ENCODE results near the gene BACE2. TPM values are rescaled to one million over a fixed set of nuclear protein-coding genes. Genes with fewer than 3 reads are reported as not detected.

The BACE2 gene
- polyA plus RNA-seq, 1 donor (not counting 4 experiments of a cell fraction or from before 2014, with no cell fraction given) = 130 TPM

DNA sequence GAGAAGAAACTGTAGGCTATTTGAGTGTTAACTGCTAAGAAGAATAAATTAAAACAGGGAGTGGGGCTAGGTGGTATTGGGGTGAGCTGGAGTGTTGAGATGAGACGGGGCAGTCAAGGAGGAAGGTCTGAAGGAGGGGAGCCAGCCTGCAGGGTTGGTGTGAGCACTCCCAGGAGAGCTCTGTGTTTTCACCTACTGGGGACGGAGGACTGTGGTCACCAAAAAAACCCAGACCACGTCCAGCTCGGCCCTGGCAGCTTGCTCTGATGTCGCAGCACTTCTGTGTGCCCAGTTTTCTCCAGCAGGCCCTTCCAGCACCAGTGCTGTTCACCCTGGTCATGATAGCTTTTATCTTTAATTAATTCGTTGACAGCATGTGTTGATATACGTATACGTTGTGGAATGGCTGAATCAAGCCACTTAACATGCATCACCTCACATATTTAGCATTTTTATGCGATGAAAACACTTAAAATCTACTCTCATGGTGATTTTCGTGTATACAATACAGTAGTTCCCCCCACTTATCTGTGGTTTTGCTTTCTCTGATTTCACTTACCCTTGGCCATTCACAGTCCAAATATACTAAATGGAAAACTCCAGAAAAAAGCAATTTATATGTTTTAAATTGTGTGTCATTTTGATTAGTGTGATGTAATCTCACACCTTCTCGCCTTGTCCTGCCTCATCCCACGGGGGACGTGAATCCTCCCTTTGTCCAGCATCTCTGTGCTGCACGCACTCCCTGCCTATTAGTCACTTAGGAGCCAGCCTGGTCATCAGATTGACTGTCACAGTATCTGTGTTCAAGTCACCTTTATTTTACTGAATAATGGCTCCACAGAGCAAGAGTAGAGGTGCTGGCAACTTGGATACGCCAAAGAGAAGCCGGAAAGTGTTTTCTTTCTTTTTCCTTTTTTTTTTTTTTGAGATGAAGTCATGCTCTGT is 161.0 kb downstream of the BACE2 start:
- DNase-seq (ENCODE audit: low read depth, low spot score) = no peak
- FAIRE-seq = no peak
- no peaks in the 10 kb centered on the region for H3K9me3 ChIP-seq (ENCODE audit: control insufficient read depth, low read depth, low read length)

More for the DNA sequence above, 161.0 kb downstream of the BACE2 start:
- no peaks in the 10 kb centered on the region for H3K36me3 ChIP-seq (ENCODE audit: control insufficient read depth in 2 of 2, extremely low read depth in 1 of 2, insufficient read depth in 2 of 2, low read length in 2 of 2)
- no peaks in the 10 kb centered on the region for H3K4me1 ChIP-seq (ENCODE audit: control insufficient read depth, extremely low read depth, insufficient read depth, low read length)
- dilution Hi-C loops (cut with MboI; ENCODE audit: extremely low pct_ligation_motif_present, low sequenced_read_pairs) = no loop called here
- no peak overlapping the region for H3K27ac ChIP-seq (ENCODE audit: control insufficient read depth, insufficient read depth, low read length)
- no peaks in the 10 kb centered on the region for H3K9me1 ChIP-seq (ENCODE audit: control insufficient read depth, extremely low read depth, insufficient read depth, low read length)
- no peaks in the 10 kb centered on the region for H3K79me2 ChIP-seq (ENCODE audit: control insufficient read depth, insufficient read depth, low read length)
- no peaks in the 10 kb centered on the region for H4K20me1 ChIP-seq (ENCODE audit: control insufficient read depth, extremely low read depth, insufficient read depth, low read length)
- H3K9ac ChIP-seq (ENCODE audit: control insufficient read depth, extremely low read depth, insufficient read depth, low read length) = no peak overlapping the region
- no peak overlapping the region for H3K4me2 ChIP-seq (ENCODE audit: control insufficient read depth, extremely low read depth, insufficient read depth, low read depth, low read length)
- H2AFZ ChIP-seq (ENCODE audit: control insufficient read depth, low read length) = no peak overlapping the region
- H3K4me3 ChIP-seq (ENCODE audit: control insufficient read depth in 2 of 3, extremely low read depth in 1 of 3, insufficient read depth in 2 of 3, low read depth in 1 of 3, low read length in 3 of 3) = no peak overlapping the region
- H3K27me3 ChIP-seq (ENCODE audit: control insufficient read depth, extremely low read depth, insufficient read depth, low read length) = no peaks in the 10 kb centered on the region
- no peak for TF ChIP-seq EZH2 (IDR thresholded peaks at IDR 0.05; ENCODE audit: low read length)
- TF ChIP-seq, protein P1, sequence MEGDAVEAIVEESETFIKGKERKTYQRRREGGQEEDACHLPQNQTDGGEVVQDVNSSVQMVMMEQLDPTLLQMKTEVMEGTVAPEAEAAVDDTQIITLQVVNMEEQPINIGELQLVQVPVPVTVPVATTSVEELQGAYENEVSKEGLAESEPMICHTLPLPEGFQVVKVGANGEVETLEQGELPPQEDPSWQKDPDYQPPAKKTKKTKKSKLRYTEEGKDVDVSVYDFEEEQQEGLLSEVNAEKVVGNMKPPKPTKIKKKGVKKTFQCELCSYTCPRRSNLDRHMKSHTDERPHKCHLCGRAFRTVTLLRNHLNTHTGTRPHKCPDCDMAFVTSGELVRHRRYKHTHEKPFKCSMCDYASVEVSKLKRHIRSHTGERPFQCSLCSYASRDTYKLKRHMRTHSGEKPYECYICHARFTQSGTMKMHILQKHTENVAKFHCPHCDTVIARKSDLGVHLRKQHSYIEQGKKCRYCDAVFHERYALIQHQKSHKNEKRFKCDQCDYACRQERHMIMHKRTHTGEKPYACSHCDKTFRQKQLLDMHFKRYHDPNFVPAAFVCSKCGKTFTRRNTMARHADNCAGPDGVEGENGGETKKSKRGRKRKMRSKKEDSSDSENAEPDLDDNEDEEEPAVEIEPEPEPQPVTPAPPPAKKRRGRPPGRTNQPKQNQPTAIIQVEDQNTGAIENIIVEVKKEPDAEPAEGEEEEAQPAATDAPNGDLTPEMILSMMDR (optimal IDR thresholded peaks at IDR 0.05 in 1 of 3, IDR thresholded peaks at IDR 0.05 in 1 of 3, conservative IDR thresholded peaks at IDR 0.05 in 1 of 3; ENCODE audit: extremely low read depth in 1 of 3, insufficient read depth in 2 of 3, low read length in 3 of 3) = no peak

Small RNAs within 50 kb of the gene (small RNA-seq; reads per million reads assigned to genes)
- gene MIR3197 (ENCODE audit: insufficient read length in 3 of 3, low read depth in 3 of 3, low replicate concordance in 1 of 3) = 0 reads per million in 3 experiments

Other genes with a start within 250 kb of the BACE2 start
- gene FAM3B, start 148.6 kb downstream of the BACE2 start, polyA plus RNA-seq = not detected in 3 replicates
- gene MX2, start 193.9 kb downstream of the BACE2 start, polyA plus RNA-seq = 6.8 to 11.0 TPM (median 7.1 TPM) in 3 replicates

Measured in keratinocyte (primary cell).